KMS-11 (cell line): ENCODE results near the gene IGFBP2.

Experiments used
- H2AFZ ChIP-seq: fragments of 200-600 bp; sonication (generic); 2 replicates; pipeline ENCODE4 v1.6.1; 2016; ENCODE audit warnings: antibody characterized with exemption, mixed run types, low read depth
- H3K27ac ChIP-seq: fragments of 200-600 bp; sonication (generic); 2 replicates; pipeline ENCODE4 v1.6.1; 2016; ENCODE audit warnings: mild to moderate bottlenecking, mixed run types
- H3K27me3 ChIP-seq: fragments of 200-600 bp; sonication (generic); 2 replicates; pipeline ENCODE4 v1.6.1; 2017; ENCODE audit warnings: mild to moderate bottlenecking, low read depth, mixed run types, moderate library complexity; ENCODE audit not compliant: insufficient read depth
- H3K36me3 ChIP-seq: fragments of 200-600 bp; sonication (generic); 2 replicates; pipeline ENCODE4 v1.6.1; 2017; ENCODE audit warnings: mild to moderate bottlenecking, mixed run types; ENCODE audit not compliant: insufficient read depth
- H3K4me1 ChIP-seq: fragments of 200-600 bp; sonication (generic); 2 replicates; pipeline ENCODE4 v1.6.1; 2016; ENCODE audit warnings: mild to moderate bottlenecking, low read depth, mixed run types; ENCODE audit not compliant: poor library complexity, severe bottlenecking
- H3K4me2 ChIP-seq: fragments of 200-600 bp; sonication (generic); 2 replicates; pipeline ENCODE4 v1.7.0; 2016; ENCODE audit warnings: mild to moderate bottlenecking, mixed run types
- H3K4me3 ChIP-seq: fragments of 200-600 bp; sonication (generic); IDR thresholded peaks from 2 replicates; pipeline ENCODE4 v1.6.1; 2017; ENCODE audit warnings: low read depth, low read length, mixed read lengths; ENCODE audit not compliant: insufficient read depth
- H3K79me2 ChIP-seq: fragments of 200-600 bp; sonication (generic); 2 replicates; pipeline ENCODE4 v1.6.1; 2016; ENCODE audit warnings: low read depth, mixed run types; ENCODE audit not compliant: insufficient read depth
- H3K9ac ChIP-seq: fragments of 200-600 bp; sonication (generic); 2 replicates; pipeline ENCODE4 v1.6.1; 2016; ENCODE audit warnings: mild to moderate bottlenecking, mixed run types
- H4K20me1 ChIP-seq: fragments of 200-600 bp; sonication (generic); 2 replicates; pipeline ENCODE4 v1.6.1; 2016; ENCODE audit warnings: mild to moderate bottlenecking, mixed run types; ENCODE audit not compliant: insufficient read depth
- TF ChIP-seq, protein P1 (sequence below): fragments of 200-600 bp; sonication (generic); conservative IDR thresholded peaks from 2 replicates; pipeline ENCODE4 v1.6.1; 2017; ENCODE audit warnings: low read depth, mild to moderate bottlenecking, antibody characterized with exemption, low read length, moderate library complexity, mixed read lengths

Gene IGFBP2

DNA sequence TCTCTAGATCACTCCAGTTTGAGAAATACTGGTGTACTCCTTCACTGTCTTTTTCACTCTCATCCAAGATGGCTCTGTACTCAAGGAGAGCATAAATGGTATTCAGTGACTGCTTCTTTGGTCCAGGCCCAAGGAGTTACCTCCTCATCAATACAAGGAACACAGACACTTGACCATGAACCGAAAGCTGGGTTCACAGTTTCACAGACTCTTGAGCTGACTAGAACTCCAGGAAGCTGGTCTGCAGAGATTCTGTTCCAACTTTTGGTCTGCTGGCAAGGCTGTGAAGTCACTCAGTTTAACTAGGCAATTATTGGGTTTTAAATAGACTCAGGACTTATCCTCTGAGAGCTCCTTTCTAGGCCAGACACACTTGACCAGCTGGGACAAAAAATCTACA is 69.5 kb downstream of the IGFBP2 start:
- no peaks in the 10 kb centered on the region for H3K36me3 ChIP-seq

DNA sequence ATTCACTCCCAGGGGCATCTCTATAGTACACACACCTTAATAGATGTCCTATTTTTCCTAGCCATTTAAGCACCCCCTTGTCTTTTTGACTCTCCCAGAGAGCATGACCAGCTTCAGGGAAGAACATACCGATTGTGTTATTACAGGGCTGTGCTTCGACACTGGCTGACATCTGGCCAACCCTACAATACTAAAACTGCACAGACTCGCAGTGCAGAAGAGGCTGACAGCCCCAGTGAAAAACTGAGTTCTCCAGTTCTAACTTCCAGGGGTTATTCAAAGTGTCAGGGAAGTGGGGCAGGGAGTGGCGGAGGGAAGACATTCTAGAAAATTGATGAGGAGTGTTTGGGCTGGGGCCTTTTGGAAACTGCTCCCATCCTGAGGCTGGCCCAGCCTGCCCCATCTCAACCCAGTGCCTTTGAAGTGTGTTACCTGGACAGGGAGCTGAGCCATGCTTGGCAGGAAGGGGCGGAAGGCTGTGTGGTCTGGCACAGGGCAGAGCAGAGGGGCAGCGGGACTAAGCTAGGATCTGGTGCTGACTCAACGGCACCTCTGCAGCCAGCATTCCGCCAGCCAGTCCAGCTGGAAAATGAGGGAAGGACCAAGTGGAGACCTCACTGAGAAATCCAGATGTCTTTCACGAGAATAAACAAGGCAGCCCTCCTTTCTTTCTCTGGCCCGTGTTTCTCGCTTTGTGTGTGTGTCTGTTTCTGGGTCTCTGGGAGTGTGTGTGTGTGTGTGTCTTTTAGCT is 77.5 kb downstream of the IGFBP2 start:
- Histone ChIP-seq H2AFZ (no peak overlapping the region), H3K27me3 (no peaks in the 10 kb centered on the region), H3K79me2 (no peaks in the 10 kb centered on the region), H4K20me1 (no peaks in the 10 kb centered on the region), H3K27ac (no peak overlapping the region), H3K9ac (no peak overlapping the region), H3K4me2 (no peak overlapping the region), H3K36me3 (no peaks in the 10 kb centered on the region), H3K4me3 (no peak overlapping the region), H3K4me1 (no peaks in the 10 kb centered on the region)
- TF ChIP-seq, protein P1, sequence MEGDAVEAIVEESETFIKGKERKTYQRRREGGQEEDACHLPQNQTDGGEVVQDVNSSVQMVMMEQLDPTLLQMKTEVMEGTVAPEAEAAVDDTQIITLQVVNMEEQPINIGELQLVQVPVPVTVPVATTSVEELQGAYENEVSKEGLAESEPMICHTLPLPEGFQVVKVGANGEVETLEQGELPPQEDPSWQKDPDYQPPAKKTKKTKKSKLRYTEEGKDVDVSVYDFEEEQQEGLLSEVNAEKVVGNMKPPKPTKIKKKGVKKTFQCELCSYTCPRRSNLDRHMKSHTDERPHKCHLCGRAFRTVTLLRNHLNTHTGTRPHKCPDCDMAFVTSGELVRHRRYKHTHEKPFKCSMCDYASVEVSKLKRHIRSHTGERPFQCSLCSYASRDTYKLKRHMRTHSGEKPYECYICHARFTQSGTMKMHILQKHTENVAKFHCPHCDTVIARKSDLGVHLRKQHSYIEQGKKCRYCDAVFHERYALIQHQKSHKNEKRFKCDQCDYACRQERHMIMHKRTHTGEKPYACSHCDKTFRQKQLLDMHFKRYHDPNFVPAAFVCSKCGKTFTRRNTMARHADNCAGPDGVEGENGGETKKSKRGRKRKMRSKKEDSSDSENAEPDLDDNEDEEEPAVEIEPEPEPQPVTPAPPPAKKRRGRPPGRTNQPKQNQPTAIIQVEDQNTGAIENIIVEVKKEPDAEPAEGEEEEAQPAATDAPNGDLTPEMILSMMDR = no peak

More for the DNA sequence above, 69.5 kb downstream of the IGFBP2 start:
- TF ChIP-seq, protein P1 = no peak
- Histone ChIP-seq H2AFZ (no peak overlapping the region), H3K9ac (no peak overlapping the region), H3K27ac (no peak overlapping the region), H4K20me1 (no peaks in the 10 kb centered on the region), H3K79me2 (no peaks in the 10 kb centered on the region), H3K27me3 (no peaks in the 10 kb centered on the region), H3K4me2 (no peak overlapping the region), H3K4me3 (no peak overlapping the region), H3K4me1 (no peaks in the 10 kb centered on the region)

DNA sequence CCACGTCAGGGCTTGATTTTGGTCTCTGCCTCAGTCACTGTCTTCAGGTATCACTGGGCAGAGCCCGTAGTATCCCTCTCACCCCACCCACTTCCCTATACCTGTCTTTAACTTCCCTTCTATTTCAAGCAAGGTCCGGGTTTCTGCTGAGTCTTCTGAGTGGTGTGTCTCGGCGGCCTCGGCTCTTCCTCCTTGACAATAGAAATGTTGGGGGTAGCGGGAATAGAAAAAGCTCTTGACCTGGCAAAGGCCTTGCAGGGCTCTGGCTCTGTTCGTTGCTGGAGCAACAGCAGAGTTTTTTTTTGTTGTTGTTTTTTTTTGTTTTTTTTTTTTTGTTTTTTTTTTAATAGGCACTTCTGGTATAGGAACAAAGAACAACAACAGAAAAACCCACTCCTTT is 78.1 kb downstream of the IGFBP2 start:
- no peaks in the 10 kb centered on the region for H3K27me3 ChIP-seq
- TF ChIP-seq, protein P1 = no peak
- H4K20me1 ChIP-seq = no peaks in the 10 kb centered on the region
- H3K4me3 ChIP-seq = no peak overlapping the region
- H3K4me1 ChIP-seq = no peaks in the 10 kb centered on the region
- H3K27ac ChIP-seq = no peak overlapping the region
- no peaks in the 10 kb centered on the region for H3K36me3 ChIP-seq
- H3K9ac ChIP-seq = no peak overlapping the region
- no peaks in the 10 kb centered on the region for H3K79me2 ChIP-seq
- no peak overlapping the region for H2AFZ ChIP-seq
- no peak overlapping the region for H3K4me2 ChIP-seq

DNA sequence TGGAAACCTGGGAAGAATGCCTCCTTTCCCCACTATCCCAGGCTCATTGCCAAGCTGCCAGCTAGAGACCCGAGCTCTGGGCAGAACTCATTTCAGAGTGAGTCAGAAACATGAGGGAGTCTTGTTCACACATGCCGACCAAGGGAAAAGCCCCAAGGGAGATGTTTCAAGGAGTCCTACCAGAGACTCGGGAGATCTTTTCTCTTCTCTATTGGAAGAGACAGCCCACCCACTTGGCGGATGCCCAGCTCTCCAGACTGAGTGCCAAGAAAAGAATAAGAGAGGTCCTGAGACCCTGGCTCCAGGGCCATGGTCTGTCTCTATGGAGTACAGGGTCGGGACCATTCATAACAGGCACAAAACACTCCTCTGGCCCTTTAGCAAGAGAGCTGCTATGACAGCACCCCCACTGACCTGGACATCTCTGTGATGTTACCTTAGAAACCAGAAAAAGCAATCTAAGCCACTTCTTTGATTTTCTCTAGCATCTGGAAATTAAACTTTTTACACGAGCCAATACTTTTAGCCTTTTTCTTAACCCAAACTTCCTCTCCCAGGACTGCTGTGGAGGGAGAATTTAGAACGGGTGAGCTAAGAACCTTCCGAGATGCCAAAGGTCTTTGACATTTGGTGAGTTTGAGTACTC is 80.6 kb downstream of the IGFBP2 start:
- Histone ChIP-seq H3K4me1 (no peaks in the 10 kb centered on the region), H3K27me3 (no peaks in the 10 kb centered on the region), H3K36me3 (no peaks in the 10 kb centered on the region), H3K9ac (no peak overlapping the region), H2AFZ (no peak overlapping the region), H3K79me2 (no peaks in the 10 kb centered on the region), H4K20me1 (no peaks in the 10 kb centered on the region), H3K27ac (no peak overlapping the region), H3K4me2 (no peak overlapping the region), H3K4me3 (no peak overlapping the region)
- TF ChIP-seq, protein P1 = no peak
